Endodermal cell (in vitro differentiated cells): ENCODE measurements around the gene L1CAM. TPM values are rescaled to one million over a fixed set of nuclear protein-coding genes. Genes with fewer than 3 reads are reported as not detected.

ENCODE experiments used
- DNase-seq: peaks from one replicate; pipeline ENCODE4 v3.0.0-alpha.2; 2017
- H3K27ac ChIP-seq: 2 replicates; pipeline ENCODE4 v1.5.1; 2013; ENCODE audit warnings: mild to moderate bottlenecking, low read depth, low read length, moderate library complexity
- H3K27me3 ChIP-seq: 2 replicates; pipeline ENCODE4 v1.6.1; 2013; ENCODE audit warnings: mild to moderate bottlenecking, low read length, moderate library complexity; ENCODE audit not compliant: insufficient read depth, control insufficient read depth, poor library complexity, severe bottlenecking
- H3K36me3 ChIP-seq: 2 replicates; pipeline ENCODE4 v1.7.0; 2013; ENCODE audit warnings: mild to moderate bottlenecking, low read length, moderate library complexity; ENCODE audit not compliant: control insufficient read depth, insufficient read depth
- H3K4me1 ChIP-seq: one replicate; pipeline ENCODE4 v1.7.0; 2013; ENCODE audit warnings: low read length; ENCODE audit not compliant: control insufficient read depth, insufficient read depth
- H3K4me3 ChIP-seq: 2 replicates; pipeline ENCODE4 v1.5.1; 2013; ENCODE audit warnings: mild to moderate bottlenecking, low read length, moderate library complexity
- H3K9ac ChIP-seq: 2 replicates; pipeline ENCODE4 v1.6.1; 2013; ENCODE audit warnings: mild to moderate bottlenecking, low read length, moderate library complexity; ENCODE audit not compliant: poor library complexity, severe bottlenecking; ENCODE audit errors: extremely low read depth
- H3K9me3 ChIP-seq: 2 replicates; pipeline ENCODE4 v1.6.1; 2013; ENCODE audit warnings: mild to moderate bottlenecking, low read length, moderate library complexity; ENCODE audit not compliant: control insufficient read depth
- H3K27ac Mint-ChIP-seq: 2 replicates; pipeline ENCODE4 v1.8.0; 2020; ENCODE audit warnings: mixed read lengths
- H3K27me3 Mint-ChIP-seq: 2 replicates; pipeline ENCODE4 v1.8.0; 2021; ENCODE audit warnings: mild to moderate bottlenecking, mixed read lengths; ENCODE audit not compliant: insufficient read depth
- H3K36me3 Mint-ChIP-seq: 2 replicates; pipeline ENCODE4 v1.8.0; 2020; ENCODE audit warnings: low read depth, mixed read lengths
- H3K4me1 Mint-ChIP-seq: 2 replicates; pipeline ENCODE4 v1.8.0; 2020; ENCODE audit warnings: mixed read lengths
- H3K4me3 Mint-ChIP-seq: 2 replicates; pipeline ENCODE4 v1.8.0; 2020; ENCODE audit warnings: mild to moderate bottlenecking, moderate library complexity, mixed read lengths
- H3K9me3 Mint-ChIP-seq: 2 replicates; pipeline ENCODE4 v1.8.0; 2020; ENCODE audit warnings: mild to moderate bottlenecking, mixed read lengths
- WGBS, 2 experiments: methylation state at CpG; one replicate each; pipeline versions ENCODE4 v1.1.5 to v1.1.7; 2013; ENCODE audit warnings: missing lambda C conversion rate in 2 of 2, mixed read lengths in 1 of 2; ENCODE audit not compliant: insufficient coverage in 1 of 2, insufficient read length in 1 of 2; 5-methylcytosine and 5-hydroxymethylcytosine counted together
- total RNA-seq, 2 donors: library from RNA; stranded (reverse); fragmentation: NEBNext Ultra II Directional in 1 of 2; extraction: Animal tissue kit (Norgen Biotek cat#: 25700) in 1 of 2; gene quantifications; 2 replicates in 1 of 2; 3 replicates in 1 of 2; pipeline ENCODE4 v1.2.1, GENCODE V29; 2021
- TF ChIP-seq, protein P1 (sequence below): fragments of 200-600 bp; sonication (generic); conservative IDR thresholded peaks from 2 replicates; pipeline ENCODE4 v1.5.0; 2021; ENCODE audit warnings: antibody characterized with exemption, mild to moderate bottlenecking

L1CAM gene
- total RNA-seq, 2 donors from 2014 or later: 7.5 to 29.0 TPM

DNA sequence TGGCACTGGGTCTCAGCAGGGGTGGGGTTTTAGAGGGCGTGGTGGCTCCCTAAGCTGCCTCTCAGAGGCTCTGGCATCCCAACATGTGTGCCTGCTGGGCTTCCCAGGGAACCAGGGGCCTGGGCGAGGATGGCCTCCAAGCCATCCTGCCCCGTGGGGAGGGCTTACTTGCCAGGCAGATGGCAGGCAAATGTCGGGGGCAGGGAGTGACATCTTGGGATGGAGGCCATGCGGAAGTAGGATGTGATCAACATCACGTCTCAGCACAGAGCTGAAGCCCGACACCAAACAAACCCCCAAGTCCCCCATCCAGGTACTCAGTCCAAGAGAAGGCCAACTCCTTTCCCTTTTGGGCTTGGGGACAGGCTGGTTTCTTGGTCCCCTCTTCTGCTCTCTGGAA, 4.7 kb downstream of the L1CAM start:
- no peaks in the 10 kb centered on the region for H3K9me3 ChIP-seq
- Mint-ChIP-seq H3K4me1 (peaks cover 30% of the 10 kb centered on the region), H3K4me3 (no peak overlapping the region), H3K9me3 (peaks cover 43% of the 10 kb centered on the region), H3K36me3 (no peaks in the 10 kb centered on the region), H3K27me3 (no peaks in the 10 kb centered on the region), H3K27ac (no peak overlapping the region)
- TF ChIP-seq, protein P1, sequence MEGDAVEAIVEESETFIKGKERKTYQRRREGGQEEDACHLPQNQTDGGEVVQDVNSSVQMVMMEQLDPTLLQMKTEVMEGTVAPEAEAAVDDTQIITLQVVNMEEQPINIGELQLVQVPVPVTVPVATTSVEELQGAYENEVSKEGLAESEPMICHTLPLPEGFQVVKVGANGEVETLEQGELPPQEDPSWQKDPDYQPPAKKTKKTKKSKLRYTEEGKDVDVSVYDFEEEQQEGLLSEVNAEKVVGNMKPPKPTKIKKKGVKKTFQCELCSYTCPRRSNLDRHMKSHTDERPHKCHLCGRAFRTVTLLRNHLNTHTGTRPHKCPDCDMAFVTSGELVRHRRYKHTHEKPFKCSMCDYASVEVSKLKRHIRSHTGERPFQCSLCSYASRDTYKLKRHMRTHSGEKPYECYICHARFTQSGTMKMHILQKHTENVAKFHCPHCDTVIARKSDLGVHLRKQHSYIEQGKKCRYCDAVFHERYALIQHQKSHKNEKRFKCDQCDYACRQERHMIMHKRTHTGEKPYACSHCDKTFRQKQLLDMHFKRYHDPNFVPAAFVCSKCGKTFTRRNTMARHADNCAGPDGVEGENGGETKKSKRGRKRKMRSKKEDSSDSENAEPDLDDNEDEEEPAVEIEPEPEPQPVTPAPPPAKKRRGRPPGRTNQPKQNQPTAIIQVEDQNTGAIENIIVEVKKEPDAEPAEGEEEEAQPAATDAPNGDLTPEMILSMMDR: no peak
- no peak overlapping the region for H3K4me3 ChIP-seq
- H3K4me1 ChIP-seq: peaks cover 6% of the 10 kb centered on the region
- H3K27ac ChIP-seq: peak overlapping the region; percentile 68
- no peak overlapping the region for H3K9ac ChIP-seq
- no peaks in the 10 kb centered on the region for H3K36me3 ChIP-seq
- peak; percentile 30 for DNase-seq
- H3K27me3 ChIP-seq: peaks cover 4% of the 10 kb centered on the region
- WGBS, 2 experiments: 83 to 88% methylated on average over 1 to 7 of the region's 7 CpGs

DNA sequence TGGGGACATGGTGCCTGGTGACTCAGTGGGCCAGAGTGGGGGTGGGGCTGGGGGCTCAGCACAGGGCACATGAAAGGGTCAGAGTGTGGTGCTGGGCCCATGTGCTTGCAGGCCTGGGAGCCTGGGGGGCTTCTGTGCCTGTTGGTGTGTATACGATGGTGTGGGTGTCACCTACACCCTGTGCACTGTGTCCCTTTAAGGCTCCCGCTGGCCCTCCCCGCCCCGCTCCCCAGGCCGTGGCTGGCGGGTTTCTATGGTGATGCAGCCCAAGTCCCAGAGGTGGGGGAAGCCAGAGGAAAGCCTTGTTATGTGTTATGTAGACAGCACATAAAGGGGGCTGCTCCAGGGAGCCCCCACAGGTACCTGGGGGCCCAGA, 5.5 kb downstream of the L1CAM start:
- no peak overlapping the region for H3K27ac Mint-ChIP-seq
- Histone ChIP-seq H3K9me3 (no peaks in the 10 kb centered on the region), H3K27me3 (peaks cover 4% of the 10 kb centered on the region), H3K9ac (no peak overlapping the region), H3K36me3 (no peaks in the 10 kb centered on the region), H3K4me3 (no peak overlapping the region), H3K27ac (no peak overlapping the region), H3K4me1 (peaks cover 6% of the 10 kb centered on the region)
- WGBS, 2 experiments: 74% methylated on average over 6 of the region's 6 CpGs; no CpG with 5 or more reads in 1 of the 2 experiments
- DNase-seq: peak; percentile 43
- TF ChIP-seq, protein P1: no peak
- no peaks in the 10 kb centered on the region for H3K36me3 Mint-ChIP-seq
- peaks cover 46% of the 10 kb centered on the region for H3K9me3 Mint-ChIP-seq
- H3K27me3 Mint-ChIP-seq: no peaks in the 10 kb centered on the region
- peaks cover 30% of the 10 kb centered on the region for H3K4me1 Mint-ChIP-seq
- no peak overlapping the region for H3K4me3 Mint-ChIP-seq

DNA sequence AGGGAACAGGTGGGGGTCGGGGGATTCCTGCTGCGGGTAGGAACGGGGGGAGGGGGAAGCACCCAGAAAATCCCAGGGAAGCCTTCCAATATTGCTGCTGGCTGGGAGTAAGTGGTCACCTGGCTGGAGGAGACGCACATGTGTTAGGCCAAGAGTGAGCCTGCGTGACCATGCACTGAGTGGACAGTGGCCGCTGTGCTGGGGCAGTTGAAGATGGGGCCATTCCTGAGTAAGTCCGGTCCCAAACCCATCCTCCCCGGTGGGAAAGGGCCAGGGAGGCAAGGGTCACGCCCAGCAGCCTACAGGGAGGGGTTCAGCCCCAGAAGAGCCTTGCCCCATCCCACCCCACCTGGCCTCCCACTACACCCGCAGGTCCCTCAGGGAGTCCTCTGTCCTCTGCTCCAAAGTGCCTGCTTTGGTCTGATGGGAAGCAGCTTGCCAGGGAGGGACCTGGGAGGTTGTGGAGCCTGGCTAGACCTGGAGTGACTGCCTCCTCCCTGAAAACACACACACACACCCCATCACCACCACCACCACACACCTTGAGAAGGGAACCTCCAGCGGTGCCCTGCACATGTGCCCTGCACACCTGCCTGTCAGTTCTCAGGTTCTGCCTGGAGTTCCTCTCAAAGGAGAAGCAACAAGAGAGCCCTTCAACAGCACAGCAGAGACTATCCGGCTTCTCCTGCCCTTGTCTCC, 6.1 kb downstream of the L1CAM start:
- Histone ChIP-seq H3K27ac (peak overlapping the region; percentile 91), H3K36me3 (no peaks in the 10 kb centered on the region), H3K9ac (no peak overlapping the region), H3K27me3 (no peaks in the 10 kb centered on the region), H3K4me1 (peaks cover 3% of the 10 kb centered on the region), H3K9me3 (no peaks in the 10 kb centered on the region), H3K4me3 (no peak overlapping the region)
- H3K27me3 Mint-ChIP-seq: no peaks in the 10 kb centered on the region
- peaks cover 30% of the 10 kb centered on the region for H3K4me1 Mint-ChIP-seq
- H3K4me3 Mint-ChIP-seq: peak overlapping the region; percentile 49
- no peaks in the 10 kb centered on the region for H3K36me3 Mint-ChIP-seq
- TF ChIP-seq, protein P1: no peak
- H3K9me3 Mint-ChIP-seq: peaks cover 45% of the 10 kb centered on the region
- H3K27ac Mint-ChIP-seq: peak overlapping the region; percentile 86
- 69 to 100% methylated on average over 1 to 11 of the region's 12 CpGs for WGBS, 2 experiments
- no peak for DNase-seq
